ENCODE measurements around the gene ZNF683.
"Not testable (repeated sequence)": the region's sequence is repeated elsewhere in the genome, so short reads cannot be mapped to it uniquely, and the experiment has no call there.

ZNF683 gene

GRCh38 chr1:26335774-26336476, 36.6 kb downstream of the ZNF683 start:
- no peak for DNase-seq

- DNase-seq, result not testable (repeated sequence)
Measured at GRCh38 chr1:26333312-26333711, 39.2 kb downstream of the ZNF683 start.

GRCh38 chr1:26330276-26330675, 42.3 kb downstream of the ZNF683 start:
- DNase-seq, result no peak

GRCh38 chr1:26329380-26329779, 43.2 kb downstream of the ZNF683 start:
- not testable (repeated sequence) for DNase-seq

- DNase-seq, result no peak
Measured at GRCh38 chr1:26328597-26328996, 44.0 kb downstream of the ZNF683 start.

- DNase-seq, result no peak
Measured at GRCh38 chr1:26327956-26328362, 44.6 kb downstream of the ZNF683 start.

- no peak for DNase-seq
Measured at GRCh38 chr1:26324550-26324949, 48.0 kb downstream of the ZNF683 start.

- DNase-seq, result no peak
Measured at GRCh38 chr1:26323382-26323781, 49.2 kb downstream of the ZNF683 start.

GRCh38 chr1:26322042-26322331, 50.6 kb downstream of the ZNF683 start:
- DNase-seq, result no peak

GRCh38 chr1:26321315-26322041, 51.1 kb downstream of the ZNF683 start:
- peak; percentile 71 for DNase-seq

- no peak for DNase-seq
Measured at GRCh38 chr1:26320896-26321295, 51.7 kb downstream of the ZNF683 start.

GRCh38 chr1:26318338-26319064, 54.0 kb downstream of the ZNF683 start:
- DNase-seq, result no peak

- DNase-seq, result no peak
Measured at GRCh38 chr1:26317612-26318337, 54.8 kb downstream of the ZNF683 start, which contains the start of gene CD52. Gene CD52 (plus strand): TSS chr1:26317958. CDS start chr1:26318018, 60 bp downstream.

- no peak for DNase-seq
Measured at GRCh38 chr1:26317146-26317545, 55.4 kb downstream of the ZNF683 start.

GRCh38 chr1:26315874-26316850, 56.4 kb downstream of the ZNF683 start:
- no peak for DNase-seq

- no peak for DNase-seq
Measured at GRCh38 chr1:26314501-26314900, 58.0 kb downstream of the ZNF683 start.

All from HCEC 1CT (cell line).